Measurements from ENCODE around the gene IL26. TPM values are rescaled to one million over a fixed set of nuclear protein-coding genes. Genes with fewer than 3 reads are reported as not detected.

The IL26 gene
- total RNA-seq, 1 experiment from 2014 or later = not detected

- CTCF ChIA-PET = no interaction called here
- intact Hi-C loops (cut with micrococcal nuclease) = no loop called here
These were observed 6.1 kb upstream of the IL26 start for GRCh38 chr12:68231691-68232090.

GRCh38 chr12:68231229-68231628 lies 5.6 kb upstream of the IL26 start:
- Histone ChIP-seq H3K4me1 (ENCODE audit: insufficient read depth, low read length) (no peaks in the 10 kb centered on the region), H3K9me2 (replicated peaks; ENCODE audit: low read length) (no peaks in the 10 kb centered on the region), H3K4me2 (ENCODE audit: low read length) (no peak overlapping the region), H3F3A (ENCODE audit: low read length, unreplicated experiment) (no peaks in the 10 kb centered on the region), H3K9me3 (ENCODE audit: low read length) (no peaks in the 10 kb centered on the region), H3K79me2 (ENCODE audit: low read length) (no peaks in the 10 kb centered on the region), H3K36me3 (ENCODE audit: low read depth, low read length) (no peaks in the 10 kb centered on the region), H2AFZ (ENCODE audit: low read length) (no peak overlapping the region), H3K27me3 (ENCODE audit: low read length) (no peaks in the 10 kb centered on the region), H3K9ac (ENCODE audit: low read length) (no peak overlapping the region), H3K4me3 (ENCODE audit: low read length) (no peak overlapping the region), H3K27ac (ENCODE audit: low read length) (no peak overlapping the region), H4K20me1 (ENCODE audit: low read length) (no peaks in the 10 kb centered on the region)
- intact Hi-C loops (cut with micrococcal nuclease) = no loop called here
- no peak for DNase-seq
- TF ChIP-seq, protein P1, sequence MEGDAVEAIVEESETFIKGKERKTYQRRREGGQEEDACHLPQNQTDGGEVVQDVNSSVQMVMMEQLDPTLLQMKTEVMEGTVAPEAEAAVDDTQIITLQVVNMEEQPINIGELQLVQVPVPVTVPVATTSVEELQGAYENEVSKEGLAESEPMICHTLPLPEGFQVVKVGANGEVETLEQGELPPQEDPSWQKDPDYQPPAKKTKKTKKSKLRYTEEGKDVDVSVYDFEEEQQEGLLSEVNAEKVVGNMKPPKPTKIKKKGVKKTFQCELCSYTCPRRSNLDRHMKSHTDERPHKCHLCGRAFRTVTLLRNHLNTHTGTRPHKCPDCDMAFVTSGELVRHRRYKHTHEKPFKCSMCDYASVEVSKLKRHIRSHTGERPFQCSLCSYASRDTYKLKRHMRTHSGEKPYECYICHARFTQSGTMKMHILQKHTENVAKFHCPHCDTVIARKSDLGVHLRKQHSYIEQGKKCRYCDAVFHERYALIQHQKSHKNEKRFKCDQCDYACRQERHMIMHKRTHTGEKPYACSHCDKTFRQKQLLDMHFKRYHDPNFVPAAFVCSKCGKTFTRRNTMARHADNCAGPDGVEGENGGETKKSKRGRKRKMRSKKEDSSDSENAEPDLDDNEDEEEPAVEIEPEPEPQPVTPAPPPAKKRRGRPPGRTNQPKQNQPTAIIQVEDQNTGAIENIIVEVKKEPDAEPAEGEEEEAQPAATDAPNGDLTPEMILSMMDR (conservative IDR thresholded peaks at IDR 0.05; ENCODE audit: low read depth, low read length) = no peak
- TF ChIP-seq EZH2phosphoT487 (IDR thresholded peaks at IDR 0.05; ENCODE audit: borderline replicate concordance, low read length) (no peak), EZH2 (IDR thresholded peaks at IDR 0.05; ENCODE audit: low read length, unreplicated experiment) (no peak)
- ChIA-PET POLR2A (ENCODE audit: unreplicated experiment) (no interaction called here), CTCF (no interaction called here)
- no peak for ATAC-seq
- BruUV-seq (replicated peaks) = no TSS peak

More at GRCh38 chr12:68231691-68232090, 6.1 kb upstream of the IL26 start:
- no peak overlapping the region for H3K9ac ChIP-seq (ENCODE audit: low read length)
- ATAC-seq (no peak), DNase-seq (no peak)
- H3K79me2 ChIP-seq (ENCODE audit: low read length) = no peaks in the 10 kb centered on the region
- no peaks in the 10 kb centered on the region for H3K9me3 ChIP-seq (ENCODE audit: low read length)
- H3K36me3 ChIP-seq (ENCODE audit: low read depth, low read length) = no peaks in the 10 kb centered on the region
- BruUV-seq (replicated peaks) = no TSS peak
- TF ChIP-seq EZH2phosphoT487 (IDR thresholded peaks at IDR 0.05; ENCODE audit: borderline replicate concordance, low read length) (no peak), EZH2 (IDR thresholded peaks at IDR 0.05; ENCODE audit: low read length, unreplicated experiment) (no peak)
- TF ChIP-seq, protein P1 (conservative IDR thresholded peaks at IDR 0.05; ENCODE audit: low read depth, low read length) = no peak
- H3F3A ChIP-seq (ENCODE audit: low read length, unreplicated experiment) = no peaks in the 10 kb centered on the region
- no peak overlapping the region for H3K27ac ChIP-seq (ENCODE audit: low read length)
- no peak overlapping the region for H3K4me3 ChIP-seq (ENCODE audit: low read length)
- no peaks in the 10 kb centered on the region for H3K4me1 ChIP-seq (ENCODE audit: insufficient read depth, low read length)
- H2AFZ ChIP-seq (ENCODE audit: low read length) = no peak overlapping the region
- no peaks in the 10 kb centered on the region for H4K20me1 ChIP-seq (ENCODE audit: low read length)
- no peaks in the 10 kb centered on the region for H3K9me2 ChIP-seq (replicated peaks; ENCODE audit: low read length)
- no peak overlapping the region for H3K4me2 ChIP-seq (ENCODE audit: low read length)
- POLR2A ChIA-PET (ENCODE audit: unreplicated experiment) = no interaction called here
- H3K27me3 ChIP-seq (ENCODE audit: low read length) = no peaks in the 10 kb centered on the region

GRCh38 chr12:68229956-68230355 lies 4.3 kb upstream of the IL26 start:
- no peaks in the 10 kb centered on the region for H3K27me3 ChIP-seq (ENCODE audit: low read length)
- H3K36me3 ChIP-seq (ENCODE audit: low read depth, low read length) = no peaks in the 10 kb centered on the region
- no peak overlapping the region for H3K27ac ChIP-seq (ENCODE audit: low read length)
- POLR2A ChIA-PET (ENCODE audit: unreplicated experiment) = no interaction called here
- no TSS peak for BruUV-seq (replicated peaks)
- CTCF ChIA-PET = no interaction called here
- no peak overlapping the region for H3K4me2 ChIP-seq (ENCODE audit: low read length)
- H3K9me3 ChIP-seq (ENCODE audit: low read length) = no peaks in the 10 kb centered on the region
- H3K4me1 ChIP-seq (ENCODE audit: insufficient read depth, low read length) = peaks cover 9% of the 10 kb centered on the region
- intact Hi-C loops (cut with micrococcal nuclease) = loop anchor here (10.0 kb wide), 1 partner anchor 445 kb away; no protein-coding TSS in a partner anchor
- H3F3A ChIP-seq (ENCODE audit: low read length, unreplicated experiment) = no peaks in the 10 kb centered on the region
- H2AFZ ChIP-seq (ENCODE audit: low read length) = no peak overlapping the region
- no peaks in the 10 kb centered on the region for H3K9me2 ChIP-seq (replicated peaks; ENCODE audit: low read length)
- no peak overlapping the region for H3K9ac ChIP-seq (ENCODE audit: low read length)
- TF ChIP-seq EZH2 (IDR thresholded peaks at IDR 0.05; ENCODE audit: low read length, unreplicated experiment) = no peak
- TF ChIP-seq EZH2phosphoT487 (IDR thresholded peaks at IDR 0.05; ENCODE audit: borderline replicate concordance, low read length) = no peak
- TF ChIP-seq, protein P1 (conservative IDR thresholded peaks at IDR 0.05; ENCODE audit: low read depth, low read length) = no peak
- no peak for DNase-seq
- no peaks in the 10 kb centered on the region for H4K20me1 ChIP-seq (ENCODE audit: low read length)
- H3K79me2 ChIP-seq (ENCODE audit: low read length) = no peaks in the 10 kb centered on the region
- no peak for ATAC-seq
- no peak overlapping the region for H3K4me3 ChIP-seq (ENCODE audit: low read length)
